ENCODE results near the gene ERAS. TPM values are rescaled to one million over a fixed set of nuclear protein-coding genes. Genes with fewer than 3 reads are reported as not detected.

Gene ERAS
- 0.16 TPM for polyA plus RNA-seq (ENCODE audit: insufficient read length)

DNA sequence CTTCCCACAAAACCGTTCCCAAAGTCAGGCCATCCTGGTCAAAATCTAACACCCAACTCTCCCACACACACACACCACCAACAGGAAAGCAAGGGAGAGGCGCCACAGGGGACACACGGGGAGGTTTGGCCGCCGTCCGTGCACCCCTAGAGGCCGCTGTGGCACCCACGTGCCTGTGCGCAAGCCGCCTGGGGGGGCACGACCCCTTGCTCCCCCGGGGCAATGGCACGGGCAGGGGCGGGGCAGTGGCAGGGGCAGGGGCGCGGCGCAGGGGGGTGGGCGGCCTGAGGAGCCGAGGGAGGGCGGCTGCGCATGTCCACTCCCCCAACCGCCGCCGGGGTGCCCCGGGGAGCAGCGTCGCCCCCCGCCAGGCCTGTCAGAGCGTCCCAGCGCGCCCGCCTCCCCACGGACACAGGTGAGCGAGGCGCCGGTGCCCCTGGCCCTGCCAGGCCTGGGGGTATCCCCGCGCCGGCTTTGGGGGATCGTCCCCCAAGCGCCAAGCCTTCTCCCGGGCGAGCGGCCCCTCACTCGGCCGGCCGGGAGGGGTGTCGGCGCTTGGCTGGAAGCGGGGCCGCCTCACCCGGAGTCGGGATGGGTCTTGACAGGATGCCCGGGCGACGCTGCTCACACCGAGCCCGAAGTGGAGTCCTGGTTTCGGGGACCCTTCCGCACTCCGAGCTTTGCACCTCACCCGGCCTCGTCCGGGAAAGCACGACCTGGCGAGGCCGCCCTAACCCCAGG, at the start of gene ERAS:
Gene ERAS, plus strand, starts transcription at position 379 of the 741 bp plus-strand sequence. CDS start 2,611 bp downstream, outside the sequence.
- DNase-seq (ENCODE audit: low read depth): no peak

GRCh38 chrX:48776818-48777439, 49.4 kb upstream of the ERAS start:
- DNase-seq (ENCODE audit: low read depth): no peak

GRCh38 chrX:48779399-48779798, 46.9 kb upstream of the ERAS start:
- no peak for DNase-seq (ENCODE audit: low read depth)

DNA sequence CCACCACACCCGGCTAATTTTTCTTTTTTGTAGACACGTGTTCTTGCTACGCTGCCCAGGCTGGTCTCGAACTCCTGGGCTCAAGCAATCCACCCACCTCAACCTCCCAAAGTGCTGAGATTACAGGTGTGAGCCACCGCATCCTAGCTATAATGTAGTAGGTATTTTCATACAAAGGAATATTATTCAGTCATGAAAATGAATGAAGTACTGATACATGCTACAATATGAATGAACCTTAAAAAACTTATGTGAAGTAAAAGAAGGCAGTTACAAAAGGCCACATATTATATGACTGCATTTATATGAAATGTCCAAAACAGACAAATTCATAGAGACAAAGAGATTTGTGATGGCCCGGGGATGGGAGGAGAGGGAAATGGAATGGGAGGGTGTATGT, 44.6 kb upstream of the ERAS start:
- DNase-seq (ENCODE audit: low read depth): no peak

DNA sequence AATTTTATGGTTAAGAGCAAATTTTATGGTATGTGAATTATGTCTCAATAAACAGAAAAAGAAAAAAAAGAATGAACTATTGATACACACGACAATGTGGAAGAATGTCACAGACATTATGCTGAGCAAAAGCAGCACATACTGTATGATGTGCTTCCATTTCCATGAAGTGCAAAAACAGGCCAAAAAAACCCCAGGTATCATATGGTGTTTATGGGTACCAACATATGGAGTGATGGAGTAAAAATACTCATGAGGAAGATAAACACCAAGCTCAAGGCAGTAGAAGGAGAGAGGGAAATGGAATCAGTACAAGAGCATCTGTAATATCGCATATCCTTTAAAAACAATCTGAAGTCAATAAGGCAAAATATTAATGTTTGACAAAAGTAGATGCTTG, 44.1 kb upstream of the ERAS start:
- DNase-seq (ENCODE audit: low read depth): no peak

- no peak for DNase-seq (ENCODE audit: low read depth)
Measured at GRCh38 chrX:48782795-48783194, 43.5 kb upstream of the ERAS start.

GRCh38 chrX:48784726-48785125, 41.6 kb upstream of the ERAS start:
- DNase-seq (ENCODE audit: low read depth): no peak

DNA sequence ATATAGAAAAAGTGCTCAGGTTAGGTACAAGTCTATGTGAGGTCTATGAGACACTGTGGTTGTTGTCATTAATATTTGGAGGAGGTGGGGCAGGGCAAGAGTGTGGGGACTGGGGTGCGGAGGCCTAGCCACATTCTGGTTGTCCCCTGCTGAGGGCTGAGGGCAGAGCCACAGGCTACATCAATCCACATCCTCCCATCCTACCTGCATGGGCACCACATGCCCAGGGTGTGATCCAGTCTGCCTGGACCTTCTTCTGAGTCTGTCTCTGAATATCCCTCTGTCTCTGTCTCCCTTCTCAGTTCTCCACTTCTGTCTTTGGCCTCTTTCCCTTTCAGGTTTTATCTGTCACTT, 41.1 kb upstream of the ERAS start:
- DNase-seq (ENCODE audit: low read depth): no peak

- DNase-seq (ENCODE audit: low read depth): no peak
Measured at GRCh38 chrX:48785540-48786214, 40.6 kb upstream of the ERAS start.

DNA sequence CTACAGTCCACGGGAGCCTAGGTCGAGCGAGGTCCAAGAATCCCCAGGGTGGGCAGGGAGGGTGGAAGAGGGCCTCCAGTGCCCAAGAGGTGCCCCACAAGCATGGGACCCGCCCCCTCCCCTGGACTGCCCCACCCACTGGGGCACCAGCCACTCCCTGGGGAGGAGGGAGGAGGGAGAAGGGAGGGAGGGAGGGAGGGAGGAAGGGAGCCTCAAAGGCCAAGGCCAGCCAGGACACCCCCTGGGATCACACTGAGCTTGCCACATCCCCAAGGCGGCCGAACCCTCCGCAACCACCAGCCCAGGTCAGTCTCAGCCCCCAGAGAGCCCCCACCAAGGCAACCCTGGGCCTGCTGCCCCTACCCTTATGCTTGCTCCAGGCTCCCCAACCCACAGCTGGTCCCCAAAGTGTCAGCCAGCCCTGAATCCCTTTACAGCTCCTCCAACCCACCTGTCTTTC, 39.9 kb upstream of the ERAS start, which contains the start of gene GATA1:
Gene GATA1, plus strand, starts transcription at position 250 of the 460 bp plus-strand sequence. CDS start 4,520 bp downstream, outside the sequence.
- DNase-seq (ENCODE audit: low read depth): no peak

DNA sequence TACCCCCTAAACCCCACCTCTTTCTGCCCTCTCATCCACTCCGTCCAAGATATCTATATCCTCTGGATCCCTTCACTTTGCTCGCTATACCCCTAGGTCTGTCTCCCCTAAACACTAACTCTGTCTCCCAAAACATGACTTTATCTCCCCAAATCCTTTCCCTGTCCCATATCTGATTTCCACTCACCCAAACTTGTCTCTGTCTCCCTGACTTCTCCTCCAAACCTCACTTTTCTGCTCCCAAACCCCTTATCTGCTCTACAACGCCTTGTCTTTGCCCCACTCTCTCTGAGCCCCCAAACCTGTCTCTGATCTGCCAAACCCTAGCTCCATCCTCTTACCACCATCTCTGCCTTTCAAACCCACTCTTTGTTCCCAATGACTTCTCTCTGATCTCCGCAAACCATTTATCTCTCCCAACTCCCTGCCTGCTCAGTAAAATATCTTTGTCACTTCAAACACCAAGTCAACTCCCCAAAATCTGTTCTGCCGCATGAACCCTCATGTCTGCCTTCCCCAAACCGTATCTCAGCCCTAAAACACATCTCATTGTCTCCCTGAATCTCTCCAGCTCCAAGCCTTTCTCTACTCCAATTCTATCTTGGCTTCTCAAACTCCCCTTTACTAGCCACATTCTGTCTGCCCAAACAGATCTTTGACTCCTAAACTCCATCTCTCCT, 39.3 kb upstream of the ERAS start:
- no peak for DNase-seq (ENCODE audit: low read depth)

- no peak for DNase-seq (ENCODE audit: low read depth)
Measured at GRCh38 chrX:48787505-48788443, 38.5 kb upstream of the ERAS start.

DNA sequence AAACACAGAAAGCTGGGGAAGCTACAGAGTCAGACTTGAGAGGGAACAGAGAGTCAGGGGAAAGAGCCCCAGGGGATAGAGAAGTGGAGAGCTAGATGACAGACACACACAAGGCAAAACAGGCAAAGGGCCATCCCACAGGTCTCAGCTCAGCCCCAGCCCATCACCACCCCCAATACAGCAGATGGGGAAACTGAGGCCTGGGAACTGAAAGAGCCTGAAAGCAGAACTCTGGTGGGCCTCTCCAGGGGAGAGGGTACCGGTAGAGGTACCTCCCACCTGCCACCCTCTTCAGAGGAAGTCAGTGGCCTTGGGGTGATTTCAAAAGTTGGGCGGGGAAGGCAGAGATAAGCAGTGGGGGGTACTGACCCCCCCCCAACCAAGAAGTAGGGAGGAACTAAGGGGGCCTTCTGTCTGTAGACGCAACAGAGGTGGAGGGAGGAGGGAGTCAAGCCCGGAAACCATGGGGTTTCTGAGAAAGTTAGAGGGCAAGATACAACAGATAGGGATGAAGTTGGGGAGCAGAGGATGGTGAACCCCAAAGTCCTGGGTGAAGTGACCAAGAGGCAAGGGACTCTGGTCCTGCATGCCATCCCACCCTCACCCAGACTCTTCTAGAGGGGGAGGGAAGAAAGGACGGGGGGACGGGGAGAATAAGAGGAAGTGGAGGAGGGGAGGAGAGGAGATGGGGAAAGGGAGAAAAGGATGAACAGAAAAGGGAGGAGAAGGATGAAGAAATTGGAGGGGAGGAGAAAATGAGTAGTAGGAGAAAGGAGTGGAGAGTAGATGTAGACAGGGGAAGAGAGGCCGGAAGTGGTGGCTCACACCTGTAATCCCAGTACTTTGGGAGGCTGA, 36.7 kb upstream of the ERAS start:
- no peak for DNase-seq (ENCODE audit: low read depth)

- DNase-seq (ENCODE audit: low read depth): no peak
Measured at GRCh38 chrX:48790477-48790876, 35.8 kb upstream of the ERAS start.

- no peak for DNase-seq (ENCODE audit: low read depth)
Measured at GRCh38 chrX:48791063-48791820, 35.1 kb upstream of the ERAS start.

DNA sequence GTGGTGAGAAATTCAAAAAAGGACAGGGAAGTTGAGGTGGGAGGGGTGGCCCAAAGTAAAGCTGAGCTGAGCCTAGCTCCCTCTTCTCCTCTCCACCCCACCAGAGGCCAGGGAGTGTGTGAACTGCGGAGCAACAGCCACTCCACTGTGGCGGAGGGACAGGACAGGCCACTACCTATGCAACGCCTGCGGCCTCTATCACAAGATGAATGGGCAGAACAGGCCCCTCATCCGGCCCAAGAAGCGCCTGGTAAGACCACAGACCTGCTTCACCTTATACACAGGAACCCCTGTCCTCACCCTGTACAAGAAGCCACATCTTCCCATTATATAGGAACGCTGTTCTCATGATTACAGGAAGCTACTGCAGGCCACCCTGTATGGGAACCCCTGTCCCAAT, 34.1 kb upstream of the ERAS start:
- DNase-seq (ENCODE audit: low read depth): no peak

- DNase-seq (ENCODE audit: low read depth): no peak
Measured at GRCh38 chrX:48793935-48794334, 32.4 kb upstream of the ERAS start.

- DNase-seq (ENCODE audit: low read depth): no peak
Measured at GRCh38 chrX:48794340-48794910, 31.9 kb upstream of the ERAS start.
